GM19452 (cell line): ENCODE measurements around the gene PODXL.

ENCODE experiments used
- ATAC-seq: cut with Tn5 transposase; IDR thresholded peaks from one replicate; pipeline ENCODE4 v1.9.1; 2021; ENCODE audit not compliant: unreplicated experiment

The PODXL gene

GRCh38 chr7:131568510-131568909, 12.1 kb upstream of the PODXL start:
- no peak for ATAC-seq

GRCh38 chr7:131564640-131565039, 8.2 kb upstream of the PODXL start:
- no peak for ATAC-seq

GRCh38 chr7:131563918-131564317, 7.5 kb upstream of the PODXL start:
- ATAC-seq = no peak

- ATAC-seq = no peak
These were observed 6.5 kb upstream of the PODXL start for GRCh38 chr7:131562941-131563340.

GRCh38 chr7:131560061-131560460, 3.6 kb upstream of the PODXL start:
- ATAC-seq = no peak

- ATAC-seq = no peak
These were observed 1.4 kb upstream of the PODXL start for GRCh38 chr7:131557652-131558385.

- peak; percentile 20 for ATAC-seq
These were observed 652 bp upstream of the PODXL start for GRCh38 chr7:131556909-131557651.

- ATAC-seq = no peak
These were observed 826 bp downstream of the PODXL start for GRCh38 chr7:131555552-131556052.

GRCh38 chr7:131554880-131555516, 1.4 kb downstream of the PODXL start:
- no peak for ATAC-seq

GRCh38 chr7:131553931-131554330, 2.5 kb downstream of the PODXL start:
- no peak for ATAC-seq

- ATAC-seq = no peak
These were observed 4.4 kb downstream of the PODXL start for GRCh38 chr7:131552053-131552452.

- ATAC-seq = no peak
These were observed 5.6 kb downstream of the PODXL start for GRCh38 chr7:131550846-131551245.

GRCh38 chr7:131548371-131548770, 8.1 kb downstream of the PODXL start:
- ATAC-seq = no peak

GRCh38 chr7:131547589-131547988, 8.8 kb downstream of the PODXL start:
- no peak for ATAC-seq

- no peak for ATAC-seq
These were observed 9.8 kb downstream of the PODXL start for GRCh38 chr7:131546583-131547141.

- ATAC-seq = no peak
These were observed 10.3 kb downstream of the PODXL start for GRCh38 chr7:131546126-131546525.

- no peak for ATAC-seq
These were observed 11.8 kb downstream of the PODXL start for GRCh38 chr7:131544449-131545301.

- no peak for ATAC-seq
These were observed 12.4 kb downstream of the PODXL start for GRCh38 chr7:131544021-131544420.

GRCh38 chr7:131543298-131543697, 13.1 kb downstream of the PODXL start:
- no peak for ATAC-seq

GRCh38 chr7:131540491-131541162, 15.8 kb downstream of the PODXL start:
- no peak for ATAC-seq
